ENCODE data around the gene ZNF750. TPM values are rescaled to one million over a fixed set of nuclear protein-coding genes. Genes with fewer than 3 reads are reported as not detected.

Gene ZNF750
- total RNA-seq, 1 donor from 2014 or later: 83.0 TPM

GRCh38 chr17:82803185-82803584, 36.6 kb downstream of the ZNF750 start:
- Histone ChIP-seq H3K4me3 (no peak overlapping the region), H3K4me1 (peaks cover 24% of the 10 kb centered on the region), H3K36me3 (peaks cover 0 to 10% of the 10 kb centered on the region in 2 donors), H3K9me3 (no peaks in the 10 kb centered on the region), H3K27me3 (no peaks in the 10 kb centered on the region), H3K27ac (no peak overlapping the region)
- intact Hi-C loops (cut with DNase I): no loop called here
- TF ChIP-seq, protein P1, sequence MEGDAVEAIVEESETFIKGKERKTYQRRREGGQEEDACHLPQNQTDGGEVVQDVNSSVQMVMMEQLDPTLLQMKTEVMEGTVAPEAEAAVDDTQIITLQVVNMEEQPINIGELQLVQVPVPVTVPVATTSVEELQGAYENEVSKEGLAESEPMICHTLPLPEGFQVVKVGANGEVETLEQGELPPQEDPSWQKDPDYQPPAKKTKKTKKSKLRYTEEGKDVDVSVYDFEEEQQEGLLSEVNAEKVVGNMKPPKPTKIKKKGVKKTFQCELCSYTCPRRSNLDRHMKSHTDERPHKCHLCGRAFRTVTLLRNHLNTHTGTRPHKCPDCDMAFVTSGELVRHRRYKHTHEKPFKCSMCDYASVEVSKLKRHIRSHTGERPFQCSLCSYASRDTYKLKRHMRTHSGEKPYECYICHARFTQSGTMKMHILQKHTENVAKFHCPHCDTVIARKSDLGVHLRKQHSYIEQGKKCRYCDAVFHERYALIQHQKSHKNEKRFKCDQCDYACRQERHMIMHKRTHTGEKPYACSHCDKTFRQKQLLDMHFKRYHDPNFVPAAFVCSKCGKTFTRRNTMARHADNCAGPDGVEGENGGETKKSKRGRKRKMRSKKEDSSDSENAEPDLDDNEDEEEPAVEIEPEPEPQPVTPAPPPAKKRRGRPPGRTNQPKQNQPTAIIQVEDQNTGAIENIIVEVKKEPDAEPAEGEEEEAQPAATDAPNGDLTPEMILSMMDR (IDR thresholded peaks at IDR 0.05): no peak
- no peak for TF ChIP-seq POLR2A (IDR thresholded peaks at IDR 0.05)
- TF ChIP-seq POLR2AphosphoS5 (IDR thresholded peaks at IDR 0.05; ENCODE audit: insufficient read depth in 1 of 2, low read depth in 1 of 2): no peak
- no peak for DNase-seq (ENCODE audit: extremely low spot score in 2 of 2)

GRCh38 chr17:82802075-82802780, 37.6 kb downstream of the ZNF750 start:
- Histone ChIP-seq H3K36me3 (peaks cover 0 to 5% of the 10 kb centered on the region in 2 donors), H3K4me1 (peaks cover 24% of the 10 kb centered on the region), H3K9me3 (no peaks in the 10 kb centered on the region), H3K4me3 (no peak overlapping the region), H3K27ac (no peak overlapping the region), H3K27me3 (no peaks in the 10 kb centered on the region)
- no peak for DNase-seq (ENCODE audit: extremely low spot score in 2 of 2)
- intact Hi-C loops (cut with DNase I): no loop called here
- TF ChIP-seq POLR2AphosphoS5 (IDR thresholded peaks at IDR 0.05; ENCODE audit: insufficient read depth in 1 of 2, low read depth in 1 of 2) (no peak), POLR2A (IDR thresholded peaks at IDR 0.05) (no peak)
- TF ChIP-seq, protein P1 (IDR thresholded peaks at IDR 0.05): no peak

- TF ChIP-seq POLR2A (IDR thresholded peaks at IDR 0.05) (no peak), POLR2AphosphoS5 (IDR thresholded peaks at IDR 0.05; ENCODE audit: insufficient read depth in 1 of 2, low read depth in 1 of 2) (no peak)
- TF ChIP-seq, protein P1 (IDR thresholded peaks at IDR 0.05): no peak
- Histone ChIP-seq H3K27me3 (no peaks in the 10 kb centered on the region), H3K36me3 (no peaks in the 10 kb centered on the region), H3K9me3 (no peaks in the 10 kb centered on the region), H3K4me1 (peaks cover 20% of the 10 kb centered on the region), H3K4me3 (no peak overlapping the region), H3K27ac (no peak overlapping the region)
- no peak for DNase-seq (ENCODE audit: extremely low spot score in 2 of 2)
- intact Hi-C loops (cut with DNase I): no loop called here
These were observed 38.3 kb downstream of the ZNF750 start for GRCh38 chr17:82801377-82801970.

DNA sequence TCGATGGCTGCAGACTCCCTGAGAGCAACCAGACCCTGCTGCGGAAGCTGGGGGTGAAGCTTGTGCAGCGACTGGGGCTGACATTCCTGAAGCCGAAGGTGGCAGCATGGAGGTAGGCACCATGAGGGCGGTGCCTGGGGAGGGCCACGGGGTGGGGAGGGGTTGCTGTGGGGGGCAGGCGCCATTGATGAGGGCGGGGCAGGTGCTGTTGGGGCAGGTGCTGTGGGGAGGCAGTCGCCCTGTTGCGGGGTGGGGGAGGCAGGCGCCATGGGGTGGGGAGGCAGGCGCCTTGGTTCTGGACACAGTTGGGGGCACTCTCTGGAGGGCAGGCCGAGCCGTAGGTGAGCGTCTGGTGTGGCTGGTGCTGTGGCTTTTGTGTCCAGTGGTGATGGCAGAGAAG, 38.9 kb downstream of the ZNF750 start:
- Histone ChIP-seq H3K36me3 (no peaks in the 10 kb centered on the region), H3K27ac (no peak overlapping the region), H3K4me1 (peaks cover 15% of the 10 kb centered on the region), H3K9me3 (no peaks in the 10 kb centered on the region), H3K27me3 (no peaks in the 10 kb centered on the region), H3K4me3 (no peak overlapping the region)
- TF ChIP-seq, protein P1 (IDR thresholded peaks at IDR 0.05): no peak
- TF ChIP-seq POLR2A (IDR thresholded peaks at IDR 0.05) (no peak), POLR2AphosphoS5 (IDR thresholded peaks at IDR 0.05; ENCODE audit: insufficient read depth in 1 of 2, low read depth in 1 of 2) (no peak)
- intact Hi-C loops (cut with DNase I): no loop called here
- DNase-seq (ENCODE audit: extremely low spot score in 2 of 2): no peak

GRCh38 chr17:82799591-82799990, 40.2 kb downstream of the ZNF750 start:
- no peak for TF ChIP-seq POLR2AphosphoS5 (IDR thresholded peaks at IDR 0.05; ENCODE audit: insufficient read depth in 1 of 2, low read depth in 1 of 2)
- TF ChIP-seq POLR2A (IDR thresholded peaks at IDR 0.05): no peak
- TF ChIP-seq, protein P1 (IDR thresholded peaks at IDR 0.05): no peak
- Histone ChIP-seq H3K27me3 (no peaks in the 10 kb centered on the region), H3K4me1 (peaks cover 9% of the 10 kb centered on the region), H3K4me3 (no peak overlapping the region), H3K27ac (no peak overlapping the region), H3K36me3 (no peaks in the 10 kb centered on the region), H3K9me3 (no peaks in the 10 kb centered on the region)
- DNase-seq (ENCODE audit: extremely low spot score in 2 of 2): no peak
- intact Hi-C loops (cut with DNase I): loop anchor here (5.0 kb wide), 1 partner anchor 48 kb away; no protein-coding TSS in a partner anchor
